Mucosa of rectum (tissue), 2 donors: ENCODE results near the gene NEDD8.

Experiments used
- H3K27ac ChIP-seq, 2 donors: one replicate each; pipeline ENCODE4 v1.7.0; 2013; ENCODE audit warnings: inconsistent platforms in 2 of 2, low read depth in 2 of 2, low read length in 2 of 2
- H3K27me3 ChIP-seq, 2 donors: one replicate each; pipeline ENCODE4 v1.7.0; 2013; ENCODE audit warnings: low read length in 2 of 2; ENCODE audit not compliant: control insufficient read depth in 2 of 2, insufficient read depth in 2 of 2
- H3K36me3 ChIP-seq, 2 donors: one replicate each; pipeline ENCODE4 v1.7.0; 2013; ENCODE audit warnings: low read length in 2 of 2; ENCODE audit not compliant: control insufficient read depth in 2 of 2, insufficient read depth in 2 of 2
- H3K4me1 ChIP-seq, 2 donors: one replicate each; pipeline ENCODE4 v1.7.0; 2013; ENCODE audit warnings: low read length in 2 of 2, mild to moderate bottlenecking in 1 of 2; ENCODE audit not compliant: control insufficient read depth in 2 of 2, insufficient read depth in 2 of 2
- H3K4me3 ChIP-seq, 2 donors: one replicate each; pipeline ENCODE4 v1.7.0; 2013; ENCODE audit warnings: low read length in 2 of 2
- H3K9ac ChIP-seq, 2 donors: one replicate each; pipeline ENCODE4 v1.7.0; 2013; ENCODE audit warnings: low read length in 2 of 2, low read depth in 1 of 2, mild to moderate bottlenecking in 1 of 2
- H3K9me3 ChIP-seq, 2 donors: one replicate each; pipeline ENCODE4 v1.7.0; 2013; ENCODE audit warnings: low read length in 2 of 2; ENCODE audit not compliant: control insufficient read depth in 2 of 2
- donor health status: healthy.
- donor health status: Normal muscosa, but diverticular disease.

NEDD8 gene

GRCh38 chr14:24264298-24264697 is 32.1 kb upstream of the NEDD8 start:
- Histone ChIP-seq H3K36me3 (peaks cover 32 to 33% of the 10 kb centered on the region in 2 donors), H3K9me3 (no peaks in the 10 kb centered on the region), H3K4me1 (no peaks in the 10 kb centered on the region), H3K27ac (no peak overlapping the region), H3K4me3 (no peak overlapping the region), H3K27me3 (no peaks in the 10 kb centered on the region), H3K9ac (no peak overlapping the region)

- no peaks in the 10 kb centered on the region for H3K4me1 ChIP-seq
- no peaks in the 10 kb centered on the region for H3K27me3 ChIP-seq
- H3K9ac ChIP-seq = no peak overlapping the region
- H3K36me3 ChIP-seq = peaks cover 28% of the 10 kb centered on the region in 2 donors
- H3K4me3 ChIP-seq = no peak overlapping the region
- no peaks in the 10 kb centered on the region for H3K9me3 ChIP-seq
- no peak overlapping the region for H3K27ac ChIP-seq
These were observed 31.7 kb upstream of the NEDD8 start for GRCh38 chr14:24263848-24264247.

GRCh38 chr14:24262821-24263733 is 30.9 kb upstream of the NEDD8 start, which contains the start of gene TGM1:
TGM1 (minus strand) TSS chr14:24263177; CDS start chr14:24262352, 825 bp downstream.
- no peak within 1 kb of the TSS for H3K27ac ChIP-seq
- peaks cover 24% of the 10 kb centered on the region in 2 donors for H3K36me3 ChIP-seq
- H3K9me3 ChIP-seq = no peaks in the 10 kb centered on the region
- no peaks in the 10 kb centered on the region for H3K4me1 ChIP-seq
- H3K9ac ChIP-seq = no peak within 1 kb of the TSS
- no peaks in the 10 kb centered on the region for H3K27me3 ChIP-seq
- no peak within 1 kb of the TSS for H3K4me3 ChIP-seq

- Histone ChIP-seq H3K4me1 (no peaks in the 10 kb centered on the region), H3K9ac (no peak overlapping the region), H3K36me3 (peaks cover 15 to 18% of the 10 kb centered on the region in 2 donors), H3K27me3 (no peaks in the 10 kb centered on the region), H3K4me3 (no peak overlapping the region), H3K9me3 (no peaks in the 10 kb centered on the region), H3K27ac (no peak overlapping the region)
These were observed 29.8 kb upstream of the NEDD8 start for GRCh38 chr14:24261969-24262327.

- no peaks in the 10 kb centered on the region for H3K4me1 ChIP-seq
- H3K27me3 ChIP-seq = no peaks in the 10 kb centered on the region
- no peak overlapping the region for H3K9ac ChIP-seq
- H3K36me3 ChIP-seq = peaks cover 10 to 12% of the 10 kb centered on the region in 2 donors
- H3K4me3 ChIP-seq = no peak overlapping the region
- no peaks in the 10 kb centered on the region for H3K9me3 ChIP-seq
- H3K27ac ChIP-seq = no peak overlapping the region
These were observed 29.2 kb upstream of the NEDD8 start for GRCh38 chr14:24261256-24261968.

- Histone ChIP-seq H3K27me3 (no peaks in the 10 kb centered on the region), H3K27ac (no peak overlapping the region), H3K9me3 (no peaks in the 10 kb centered on the region), H3K36me3 (peaks cover 3 to 7% of the 10 kb centered on the region in 2 donors), H3K4me1 (no peaks in the 10 kb centered on the region), H3K9ac (no peak overlapping the region), H3K4me3 (no peak overlapping the region)
These were observed 28.6 kb upstream of the NEDD8 start for GRCh38 chr14:24260780-24261157.

- peaks cover 0 to 5% of the 10 kb centered on the region in 2 donors for H3K36me3 ChIP-seq
- H3K27ac ChIP-seq = no peak overlapping the region
These were observed 28.0 kb upstream of the NEDD8 start for GRCh38 chr14:24260026-24260779.

GRCh38 chr14:24259282-24260025 is 27.3 kb upstream of the NEDD8 start:
- H3K9me3 ChIP-seq = no peaks in the 10 kb centered on the region
- H3K27ac ChIP-seq = no peak overlapping the region
- no peaks in the 10 kb centered on the region for H3K27me3 ChIP-seq
- H3K4me3 ChIP-seq = no peak overlapping the region
- H3K9ac ChIP-seq = no peak overlapping the region
- H3K36me3 ChIP-seq = peaks cover 0 to 1% of the 10 kb centered on the region in 2 donors
- H3K4me1 ChIP-seq = no peaks in the 10 kb centered on the region

More at GRCh38 chr14:24260026-24260779, 28.0 kb upstream of the NEDD8 start:
- H3K27me3 ChIP-seq = no peaks in the 10 kb centered on the region
- H3K9ac ChIP-seq = no peak overlapping the region
- H3K9me3 ChIP-seq = no peaks in the 10 kb centered on the region
- H3K4me3 ChIP-seq = no peak overlapping the region
- H3K4me1 ChIP-seq = no peaks in the 10 kb centered on the region

- H3K9me3 ChIP-seq = no peaks in the 10 kb centered on the region
- H3K27ac ChIP-seq = no peak overlapping the region
- H3K9ac ChIP-seq = no peak overlapping the region
- peaks cover 0 to 5% of the 10 kb centered on the region in 2 donors for H3K36me3 ChIP-seq
- H3K4me1 ChIP-seq = no peaks in the 10 kb centered on the region
- no peak overlapping the region for H3K4me3 ChIP-seq
- H3K27me3 ChIP-seq = no peaks in the 10 kb centered on the region
These were observed 26.5 kb upstream of the NEDD8 start for GRCh38 chr14:24258548-24259265.
